ENCODE measurements around the gene CNTRL.

Gene CNTRL

DNA sequence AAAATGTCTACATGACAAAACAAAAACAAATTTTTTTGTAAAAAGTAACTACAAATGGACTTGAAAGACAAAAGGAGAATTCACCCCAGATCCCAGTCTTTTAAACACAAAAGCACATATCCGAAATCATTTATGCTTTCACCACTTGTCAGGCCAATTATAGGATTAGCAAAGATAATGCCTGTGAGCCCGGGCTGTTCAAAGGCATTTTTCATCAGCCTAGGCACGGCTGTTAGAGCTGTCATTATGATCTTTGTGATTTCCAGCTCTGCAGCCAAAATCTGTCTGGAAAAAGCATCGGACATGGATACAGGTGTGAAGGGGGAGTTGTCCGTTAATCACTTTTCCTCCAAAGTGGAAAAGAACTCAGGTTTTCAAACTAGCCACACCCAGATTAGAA, 150.5 kb downstream of the CNTRL start:
- DNase-seq (ENCODE audit: low read depth in 2 of 3, low spot score in 2 of 3): no peak

DNA sequence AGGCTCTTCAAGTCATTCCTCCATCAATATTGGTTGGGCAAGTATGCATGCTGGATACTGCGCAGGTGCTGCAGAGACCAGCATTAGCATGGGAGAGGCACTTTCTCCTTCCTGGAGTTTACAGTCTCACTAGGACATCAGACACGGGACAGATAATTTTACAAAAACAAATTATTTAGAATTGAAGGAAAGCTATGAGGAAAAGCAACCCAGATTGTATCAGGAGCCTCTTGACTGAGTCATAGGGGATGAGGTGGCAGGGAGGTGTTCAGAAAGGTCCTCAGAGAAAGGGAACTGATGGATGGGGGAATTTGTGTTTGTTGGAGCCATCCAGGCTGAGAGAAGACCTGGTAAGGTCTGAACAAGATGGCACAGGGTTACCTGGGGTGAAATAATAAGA, 151.4 kb downstream of the CNTRL start:
- DNase-seq (ENCODE audit: low read depth in 2 of 3, low spot score in 2 of 3): no peak
